Measurements from ENCODE around the gene LAX1.

LAX1 gene

DNA sequence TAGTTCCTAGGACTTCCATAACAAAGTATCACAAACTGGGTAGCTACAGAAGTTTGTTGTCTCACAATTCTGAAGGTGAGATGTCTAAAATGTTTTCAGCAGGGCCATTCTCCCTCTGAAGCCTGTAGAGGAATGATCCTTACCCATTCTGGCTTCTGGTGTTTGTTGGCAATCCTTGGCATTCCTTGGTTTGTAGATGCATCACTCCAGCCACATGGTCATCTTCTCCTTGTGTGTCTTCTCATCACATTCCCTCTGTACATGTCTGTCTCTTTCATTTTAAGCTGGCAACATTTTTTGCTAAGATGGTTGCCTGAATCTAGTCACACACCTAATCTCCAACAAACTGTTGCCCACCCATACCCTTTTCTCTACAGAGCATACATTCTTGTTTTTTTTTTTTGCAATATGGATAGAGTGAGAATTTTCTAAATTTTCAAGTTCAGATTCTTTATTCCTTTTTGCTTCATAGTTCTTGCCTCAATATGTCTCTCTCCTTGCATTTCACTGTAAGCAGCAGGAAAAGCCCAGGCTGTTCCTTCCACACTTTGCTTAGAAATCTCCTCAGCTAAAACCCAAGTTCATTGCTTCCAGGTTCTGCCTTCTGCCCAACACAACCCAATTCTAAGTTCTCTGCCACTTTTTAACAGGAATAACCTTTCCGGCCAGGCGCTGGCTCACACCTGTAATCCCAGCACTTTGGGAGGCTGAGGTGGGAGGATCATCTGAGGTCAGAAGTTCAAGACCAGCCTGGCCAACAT lies 48.8 kb downstream of the LAX1 start:
- no peak for DNase-seq (ENCODE audit: low read depth)

DNA sequence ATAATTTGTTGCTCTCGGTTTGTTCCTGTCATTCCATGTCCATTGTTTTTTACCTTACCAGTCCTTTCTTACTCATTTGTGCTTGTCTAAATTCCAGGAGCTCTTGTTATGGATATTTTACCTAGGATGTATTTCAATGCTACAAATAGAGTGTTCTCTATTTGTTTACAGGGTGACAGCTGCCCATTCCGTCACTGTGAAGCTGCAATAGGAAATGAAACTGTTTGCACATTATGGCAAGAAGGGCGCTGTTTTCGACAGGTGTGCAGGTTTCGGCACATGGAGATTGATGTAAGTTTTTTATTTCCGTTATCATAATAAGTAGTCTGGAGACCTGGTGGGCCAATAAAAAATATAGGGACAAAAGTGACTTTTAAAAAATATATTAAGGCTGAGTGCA lies 53.4 kb downstream of the LAX1 start:
- no peak for DNase-seq (ENCODE audit: low read depth)

DNA sequence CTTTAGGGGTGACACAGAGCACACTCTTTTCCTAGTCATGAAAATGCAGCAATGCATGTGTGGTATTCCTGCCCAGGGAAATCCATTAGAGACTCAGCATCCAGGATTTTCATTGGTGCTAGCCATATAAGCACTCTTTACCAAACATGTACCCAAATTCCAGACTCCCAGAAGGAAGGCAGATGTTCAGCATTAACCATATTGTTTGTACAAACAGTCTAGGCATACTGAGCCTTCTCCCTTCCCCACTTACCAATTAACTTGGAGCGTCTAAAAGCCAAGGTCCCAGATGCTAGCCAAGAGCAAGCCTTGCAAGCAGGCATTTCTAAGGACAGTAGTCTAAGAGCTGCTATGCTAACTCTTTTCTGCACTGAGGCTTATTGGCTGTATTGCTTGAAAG lies 58.3 kb downstream of the LAX1 start:
- no peak for DNase-seq (ENCODE audit: low read depth)

All from amniotic epithelial cell (primary cell).